AG20443 (cell line): ENCODE measurements around the gene PRKCA.

ENCODE experiments used
- DNase-seq: peaks from one replicate; pipeline ENCODE4 v3.0.0; 2012; ENCODE audit warnings: low spot score, mixed read lengths

PRKCA gene

GRCh38 chr17:66625311-66625767, 322.9 kb downstream of the PRKCA start:
- DNase-seq = peak; percentile 55

GRCh38 chr17:66627985-66628384, 325.6 kb downstream of the PRKCA start:
- peak; percentile 51 for DNase-seq

- DNase-seq = no peak
Observed at GRCh38 chr17:66629762-66630161, 327.3 kb downstream of the PRKCA start.

- DNase-seq = no peak
Observed at GRCh38 chr17:66630379-66630778, 328.0 kb downstream of the PRKCA start.

- no peak for DNase-seq
Observed at GRCh38 chr17:66630828-66631472, 328.5 kb downstream of the PRKCA start.

- DNase-seq = no peak
Observed at GRCh38 chr17:66632731-66633130, 330.3 kb downstream of the PRKCA start.

- DNase-seq = peak; percentile 35
Observed at GRCh38 chr17:66633317-66633965, 331.0 kb downstream of the PRKCA start.

- no peak for DNase-seq
Observed at GRCh38 chr17:66634193-66634592, 331.8 kb downstream of the PRKCA start.

GRCh38 chr17:66635386-66636045, 333.1 kb downstream of the PRKCA start:
- no peak for DNase-seq

- DNase-seq = peak; percentile 59
Observed at GRCh38 chr17:66636111-66636510, 333.7 kb downstream of the PRKCA start.

- DNase-seq = no peak
Observed at GRCh38 chr17:66637491-66637890, 335.1 kb downstream of the PRKCA start.

GRCh38 chr17:66638707-66639479, 336.5 kb downstream of the PRKCA start:
- no peak for DNase-seq

- DNase-seq = no peak
Observed at GRCh38 chr17:66643815-66644710, 341.6 kb downstream of the PRKCA start.

GRCh38 chr17:66645259-66645658, 342.8 kb downstream of the PRKCA start:
- no peak for DNase-seq

- no peak for DNase-seq
Observed at GRCh38 chr17:66647391-66647983, 345.1 kb downstream of the PRKCA start.

GRCh38 chr17:66649818-66650543, 347.6 kb downstream of the PRKCA start:
- DNase-seq = no peak

- no peak for DNase-seq
Observed at GRCh38 chr17:66650544-66650877, 348.1 kb downstream of the PRKCA start.

- DNase-seq = no peak
Observed at GRCh38 chr17:66652840-66653507, 350.6 kb downstream of the PRKCA start.

GRCh38 chr17:66654106-66654740, 351.8 kb downstream of the PRKCA start:
- DNase-seq = peak; percentile 83
